Type B pancreatic cell (in vitro differentiated cells): ENCODE measurements around the gene CAMKMT. TPM values are rescaled to one million over a fixed set of nuclear protein-coding genes. Genes with fewer than 3 reads are reported as not detected.
"Not testable (repeated sequence)": the region's sequence is repeated elsewhere in the genome, so short reads cannot be mapped to it uniquely, and the experiment has no call there.

ENCODE experiments used
- DNase-seq: peaks from one replicate; pipeline ENCODE4 v3.0.0; 2021; ENCODE audit warnings: mixed read lengths; ENCODE audit not compliant: unreplicated experiment; ENCODE audit errors: extremely low spot score
- H3K27ac Mint-ChIP-seq: 2 replicates; pipeline ENCODE4 v1.8.0; 2021; ENCODE audit warnings: mild to moderate bottlenecking, mixed read lengths
- H3K27me3 Mint-ChIP-seq: 2 replicates; pipeline ENCODE4 v1.8.0; 2021; ENCODE audit warnings: mixed read lengths
- H3K36me3 Mint-ChIP-seq: 2 replicates; pipeline ENCODE4 v1.8.0; 2021; ENCODE audit warnings: mixed read lengths
- H3K4me1 Mint-ChIP-seq: one replicate; pipeline ENCODE4 v1.8.0; 2021; ENCODE audit warnings: mixed read lengths; ENCODE audit not compliant: unreplicated experiment
- H3K4me3 Mint-ChIP-seq: 2 replicates; pipeline ENCODE4 v1.8.0; 2021; ENCODE audit warnings: mild to moderate bottlenecking, mixed read lengths
- H3K9me3 Mint-ChIP-seq: 2 replicates; pipeline ENCODE4 v1.8.0; 2021; ENCODE audit warnings: mixed read lengths
- CTCF ChIP-seq: fragments of 200-600 bp; sonication (generic); conservative IDR thresholded peaks from 2 replicates; pipeline ENCODE4 v1.5.0; 2021; ENCODE audit warnings: antibody characterized with exemption, mild to moderate bottlenecking
- total RNA-seq: library from RNA; stranded (reverse); gene quantifications from 2 replicates; pipeline ENCODE4 v1.2.1, GENCODE V29; 2021; ENCODE audit warnings: low replicate concordance

Gene CAMKMT
- total RNA-seq, 1 donor from 2014 or later, result 7.7 TPM

GRCh38 chr2:44496130-44496529 lies 134.4 kb downstream of the CAMKMT start:
- no peaks in the 10 kb centered on the region for H3K27me3 Mint-ChIP-seq
- no peak for TF ChIP-seq CTCF

GRCh38 chr2:44498551-44498950 lies 136.8 kb downstream of the CAMKMT start:
- DNase-seq, result no peak
- no peak overlapping the region for H3K27ac Mint-ChIP-seq
- H3K27me3 Mint-ChIP-seq, result no peaks in the 10 kb centered on the region
- H3K4me3 Mint-ChIP-seq, result no peak overlapping the region
- H3K4me1 Mint-ChIP-seq, result no peaks in the 10 kb centered on the region
- no peaks in the 10 kb centered on the region for H3K36me3 Mint-ChIP-seq
- H3K9me3 Mint-ChIP-seq, result no peaks in the 10 kb centered on the region
- no peak for TF ChIP-seq CTCF

More at GRCh38 chr2:44496130-44496529, 134.4 kb downstream of the CAMKMT start:
- no peak overlapping the region for H3K27ac Mint-ChIP-seq
- DNase-seq, result no peak
- H3K9me3 Mint-ChIP-seq, result no peaks in the 10 kb centered on the region
- H3K36me3 Mint-ChIP-seq, result no peaks in the 10 kb centered on the region
- H3K4me3 Mint-ChIP-seq, result no peak overlapping the region
- no peaks in the 10 kb centered on the region for H3K4me1 Mint-ChIP-seq

- DNase-seq, H3K4me1 Mint-ChIP-seq, H3K27me3 Mint-ChIP-seq, H3K9me3 Mint-ChIP-seq, H3K27ac Mint-ChIP-seq, H3K4me3 Mint-ChIP-seq, H3K36me3 Mint-ChIP-seq: not testable (repeated sequence)
These were observed 143.9 kb downstream of the CAMKMT start for GRCh38 chr2:44505664-44506063.

GRCh38 chr2:44510246-44510645 lies 148.5 kb downstream of the CAMKMT start:
- no peak for DNase-seq
- Mint-ChIP-seq H3K4me1 (peaks cover 4% of the 10 kb centered on the region), H3K9me3 (peaks cover 5% of the 10 kb centered on the region), H3K27me3 (no peaks in the 10 kb centered on the region), H3K36me3 (no peaks in the 10 kb centered on the region), H3K4me3 (no peak overlapping the region), H3K27ac (no peak overlapping the region)
- TF ChIP-seq CTCF, result no peak

- H3K27ac Mint-ChIP-seq, result peak overlapping the region; percentile 55
- no peaks in the 10 kb centered on the region for H3K36me3 Mint-ChIP-seq
- no peak for DNase-seq
- peaks cover 4% of the 10 kb centered on the region for H3K9me3 Mint-ChIP-seq
- peak overlapping the region; percentile 5 for H3K4me3 Mint-ChIP-seq
- peaks cover 9% of the 10 kb centered on the region for H3K4me1 Mint-ChIP-seq
- no peak for TF ChIP-seq CTCF
- no peaks in the 10 kb centered on the region for H3K27me3 Mint-ChIP-seq
These were observed 153.7 kb downstream of the CAMKMT start for GRCh38 chr2:44515416-44515815.

GRCh38 chr2:44519026-44519425 lies 157.3 kb downstream of the CAMKMT start:
- H3K9me3 Mint-ChIP-seq, result peaks cover 10% of the 10 kb centered on the region
- no peak overlapping the region for H3K27ac Mint-ChIP-seq
- no peak for TF ChIP-seq CTCF
- H3K36me3 Mint-ChIP-seq, result peaks cover 5% of the 10 kb centered on the region
- H3K4me1 Mint-ChIP-seq, result peaks cover 5% of the 10 kb centered on the region
- H3K27me3 Mint-ChIP-seq, result no peaks in the 10 kb centered on the region
- DNase-seq, result no peak
- H3K4me3 Mint-ChIP-seq, result no peak overlapping the region
